OCI-LY7 (cell line): ENCODE measurements around the gene NBEA.

ENCODE experiments used
- CTCF ChIP-seq: fragments of 200-600 bp; sonication (generic); conservative IDR thresholded peaks from 2 replicates; pipeline ENCODE4 v1.5.1; 2014; ENCODE audit warnings: mild to moderate bottlenecking, antibody characterized with exemption, low read length, moderate library complexity, mixed read lengths
- EZH2phosphoT487 ChIP-seq: fragments of 200-600 bp; sonication (generic); IDR thresholded peaks from 2 replicates; pipeline ENCODE4 v1.6.1; 2018; ENCODE audit warnings: low read depth, borderline replicate concordance, mild to moderate bottlenecking, mixed run types, antibody characterized with exemption, low read length, moderate library complexity, mixed read lengths

- TF ChIP-seq CTCF (peak; percentile 87), EZH2phosphoT487 (no peak)
Observed at GRCh38 chr13:35157143-35157755, 215.2 kb downstream of the NBEA start.
